WI38 (cell line): Measurements from ENCODE around the gene SLC9C2.
"Not testable (repeated sequence)": the region's sequence is repeated elsewhere in the genome, so short reads cannot be mapped to it uniquely, and the experiment has no call there.

ENCODE experiments used
- H3K4me3 ChIP-seq: 2 replicates; pipeline ENCODE4 v1.5.1; 2011; ENCODE audit warnings: low read depth, mild to moderate bottlenecking, control low read depth, low read length
- CTCF ChIP-seq: IDR thresholded peaks from 2 replicates; pipeline ENCODE4 v1.5.1; 2012; ENCODE audit warnings: low read depth, mild to moderate bottlenecking, control low read depth, low read length

Gene SLC9C2

GRCh38 chr1:173520799-173521198 lies 82.1 kb downstream of the SLC9C2 start:
- no peak overlapping the region for H3K4me3 ChIP-seq
- TF ChIP-seq CTCF, result no peak

- H3K4me3 ChIP-seq, result not testable (repeated sequence)
These were observed 88.4 kb downstream of the SLC9C2 start for GRCh38 chr1:173514503-173514902.

- H3K4me3 ChIP-seq, result no peak overlapping the region
- TF ChIP-seq CTCF, result no peak
These were observed 93.1 kb downstream of the SLC9C2 start for GRCh38 chr1:173509797-173510196.

GRCh38 chr1:173508541-173508940 lies 94.3 kb downstream of the SLC9C2 start:
- no peak for TF ChIP-seq CTCF
- H3K4me3 ChIP-seq, result no peak overlapping the region

- TF ChIP-seq CTCF, result no peak
- H3K4me3 ChIP-seq, result no peak overlapping the region
These were observed 95.0 kb downstream of the SLC9C2 start for GRCh38 chr1:173507847-173508209.

GRCh38 chr1:173507205-173507846 lies 95.5 kb downstream of the SLC9C2 start:
- H3K4me3 ChIP-seq, result no peak overlapping the region
- TF ChIP-seq CTCF, result no peak

GRCh38 chr1:173506437-173506836 lies 96.4 kb downstream of the SLC9C2 start:
- no peak overlapping the region for H3K4me3 ChIP-seq
- TF ChIP-seq CTCF, result no peak

GRCh38 chr1:173505391-173505790 lies 97.5 kb downstream of the SLC9C2 start:
- no peak for TF ChIP-seq CTCF
- H3K4me3 ChIP-seq, result no peak overlapping the region
